Stimulated activated CD4-positive, alpha-beta T cell treated with anti-CD3 and anti-CD28 coated beads, Interleukin-4, amount 100 ng/mL, for 24 hours (primary cell): ENCODE results near the gene NXPH2.
"Not testable (repeated sequence)": the region's sequence is repeated elsewhere in the genome, so short reads cannot be mapped to it uniquely, and the experiment has no call there.

Source experiments
- DNase-seq: peaks from one replicate; pipeline ENCODE4 v3.0.0-alpha.2; 2020

Gene NXPH2

DNA sequence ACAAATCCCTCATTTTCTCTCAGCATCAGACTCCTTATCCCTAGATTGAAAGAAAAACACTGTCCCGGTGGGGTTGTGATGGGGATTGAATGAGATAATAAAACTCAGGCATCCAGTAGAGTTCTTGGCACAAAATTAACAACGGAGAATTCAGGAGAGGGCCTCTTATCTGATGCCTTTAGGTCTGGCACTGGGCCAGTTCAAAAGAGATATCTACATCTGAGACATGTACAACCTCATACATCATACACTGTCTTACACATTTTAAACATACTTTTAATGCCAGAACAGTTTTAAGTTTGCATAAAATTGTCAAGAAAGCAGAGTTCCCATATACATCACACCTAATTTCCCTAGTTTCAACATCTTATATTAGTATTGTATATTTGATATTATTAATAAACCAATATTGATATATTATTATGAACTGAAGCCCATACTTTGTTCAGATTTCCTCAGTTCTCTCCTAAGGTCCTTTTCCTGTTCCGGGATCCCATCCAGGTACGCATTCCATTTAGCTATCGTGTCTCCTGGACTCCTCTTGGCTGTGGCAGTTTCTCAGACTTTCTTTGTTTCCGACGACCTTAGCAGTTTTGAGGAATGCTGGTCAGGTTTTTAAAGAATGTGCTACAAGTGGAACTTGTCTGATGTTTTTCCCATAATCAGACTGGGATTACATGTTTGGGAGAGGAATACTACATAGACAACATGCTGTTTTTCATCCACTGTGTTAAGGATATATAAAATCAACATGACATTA is 27.8 kb downstream of the NXPH2 start:
- DNase-seq: no peak

GRCh38 chr2:138744713-138745112 is 35.5 kb downstream of the NXPH2 start:
- DNase-seq: no peak

DNA sequence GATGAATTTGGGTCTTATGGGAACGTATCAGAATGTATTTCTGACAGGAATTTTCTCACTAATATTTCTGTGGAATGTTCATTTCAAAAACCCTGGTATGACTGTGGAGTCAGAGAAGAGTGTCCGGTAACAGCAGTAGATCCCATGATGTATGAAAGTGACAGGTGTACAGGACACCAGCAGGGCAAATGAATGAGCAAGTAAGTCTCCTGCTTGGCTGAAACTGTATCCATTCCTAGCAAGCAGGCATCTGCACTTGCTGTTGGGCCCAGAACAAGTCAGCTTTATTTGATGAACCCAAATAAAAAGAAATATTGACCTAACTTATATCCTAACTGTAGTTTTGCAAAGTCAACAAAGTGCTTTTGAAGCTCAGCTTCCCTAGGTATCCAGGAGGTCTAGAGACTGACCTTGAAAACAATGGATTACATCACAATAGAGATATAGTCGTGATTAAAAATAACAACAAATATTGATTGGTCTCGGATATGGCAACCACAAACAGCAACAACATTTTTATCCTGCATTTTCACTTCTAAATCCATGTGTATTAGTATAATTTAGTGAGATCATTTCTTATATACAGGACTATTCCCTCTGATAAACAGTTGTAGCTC is 37.6 kb downstream of the NXPH2 start:
- DNase-seq: no peak

GRCh38 chr2:138741851-138742250 is 38.3 kb downstream of the NXPH2 start:
- DNase-seq: no peak

DNA sequence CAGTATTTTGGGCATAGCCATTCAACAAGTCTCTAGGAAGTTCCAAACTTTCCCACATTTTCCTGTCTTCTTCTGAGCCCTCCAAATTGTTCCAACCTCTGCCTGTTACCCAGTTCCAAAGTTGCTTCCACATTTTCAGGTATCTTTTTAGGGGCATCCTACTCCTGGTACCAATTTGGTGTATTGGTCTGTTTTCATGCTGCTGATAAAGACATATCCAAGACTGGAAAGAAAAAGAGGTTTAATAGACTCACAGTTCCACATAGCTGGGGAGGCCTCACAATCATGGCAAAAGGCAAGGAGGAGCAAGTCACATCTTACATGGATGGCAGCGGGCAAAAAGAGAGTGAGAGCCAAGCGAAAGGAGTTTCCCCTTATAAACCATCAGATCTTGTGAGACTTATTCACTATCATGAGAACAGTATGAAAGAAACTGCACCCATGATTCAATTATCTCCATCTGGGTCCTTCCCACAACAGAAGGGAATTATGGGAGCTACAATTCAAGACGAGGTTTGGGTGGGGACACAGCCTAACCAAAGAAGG is 43.1 kb downstream of the NXPH2 start:
- not testable (repeated sequence) for DNase-seq

- no peak for DNase-seq
These were observed 47.5 kb downstream of the NXPH2 start for GRCh38 chr2:138732651-138733050.

DNA sequence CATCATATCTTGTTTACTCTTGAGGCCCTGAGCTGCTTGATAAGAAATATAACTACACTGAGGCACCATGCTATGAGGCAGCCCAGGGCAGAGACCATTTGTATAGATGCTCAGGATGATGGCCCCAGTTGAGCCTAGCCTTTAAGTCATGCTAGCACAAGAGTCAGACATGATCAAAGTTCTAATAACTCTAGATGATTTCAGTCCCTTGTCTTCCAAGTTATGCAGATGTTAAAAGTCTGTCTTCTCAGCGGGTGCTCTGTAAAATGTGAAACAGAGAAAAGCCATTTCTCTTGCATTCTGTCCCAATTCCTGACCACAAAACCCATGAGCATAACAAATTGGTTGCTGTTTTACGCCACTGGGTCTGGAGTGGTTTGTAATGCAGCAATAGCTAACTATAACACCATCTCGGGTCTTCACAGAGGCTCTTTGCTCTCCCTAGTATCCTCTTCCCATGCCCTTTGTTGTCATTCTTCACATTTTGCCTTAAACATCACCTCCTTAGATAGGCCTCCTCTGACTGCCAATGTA is 49.6 kb downstream of the NXPH2 start:
- DNase-seq: no peak

- DNase-seq: no peak
These were observed 52.2 kb downstream of the NXPH2 start for GRCh38 chr2:138727956-138728355.

DNA sequence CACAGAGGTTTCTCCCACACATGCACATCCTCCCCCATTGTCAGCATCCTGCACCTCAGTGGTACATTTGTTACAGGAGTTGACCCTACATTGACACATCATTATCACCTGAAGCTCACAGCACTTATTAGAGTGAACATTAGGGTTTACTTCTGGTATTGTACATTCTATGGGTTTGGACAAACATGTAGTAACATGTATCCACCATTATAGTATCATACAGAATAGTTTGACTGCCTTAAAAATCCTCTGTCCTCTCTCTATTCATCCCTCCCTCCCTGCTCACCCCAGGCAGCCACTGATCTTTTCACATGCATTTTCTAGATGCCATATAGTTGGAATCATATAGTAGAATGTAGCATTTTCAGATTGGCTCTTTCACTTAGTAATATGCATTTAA is 53.5 kb downstream of the NXPH2 start:
- DNase-seq: no peak

DNA sequence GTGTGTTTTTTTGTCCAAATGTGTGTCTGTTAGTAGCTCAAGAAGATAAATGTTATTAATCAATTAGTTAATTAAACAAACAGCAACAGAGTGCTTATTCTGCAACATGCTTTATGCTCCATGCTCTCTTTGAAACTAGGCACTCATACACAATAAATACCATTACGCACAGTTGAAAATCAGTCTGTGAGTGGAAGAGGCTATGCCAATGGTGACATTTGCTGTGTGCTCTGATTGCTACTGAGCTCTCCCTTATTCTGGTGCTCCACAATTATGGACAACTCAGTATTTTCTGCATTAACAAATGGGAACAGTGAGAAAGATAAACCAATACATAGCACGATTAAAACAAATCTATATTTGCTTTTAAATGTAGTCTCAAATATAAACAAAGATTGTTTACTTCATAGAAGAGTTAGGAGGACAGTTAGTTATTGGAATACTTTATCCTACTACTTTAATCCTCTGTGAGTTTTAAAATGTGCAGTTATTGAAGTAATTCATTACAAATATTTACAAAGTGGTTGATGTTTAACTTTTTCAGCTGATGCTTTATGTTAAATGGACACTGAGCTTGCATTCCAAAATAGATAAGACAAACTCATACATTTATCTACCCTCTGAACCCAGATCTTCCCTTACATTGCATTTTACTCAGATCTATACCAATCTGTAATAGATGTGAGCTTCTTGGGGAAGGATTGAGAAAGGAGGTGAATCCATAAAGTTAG is 55.3 kb downstream of the NXPH2 start:
- DNase-seq: no peak

DNA sequence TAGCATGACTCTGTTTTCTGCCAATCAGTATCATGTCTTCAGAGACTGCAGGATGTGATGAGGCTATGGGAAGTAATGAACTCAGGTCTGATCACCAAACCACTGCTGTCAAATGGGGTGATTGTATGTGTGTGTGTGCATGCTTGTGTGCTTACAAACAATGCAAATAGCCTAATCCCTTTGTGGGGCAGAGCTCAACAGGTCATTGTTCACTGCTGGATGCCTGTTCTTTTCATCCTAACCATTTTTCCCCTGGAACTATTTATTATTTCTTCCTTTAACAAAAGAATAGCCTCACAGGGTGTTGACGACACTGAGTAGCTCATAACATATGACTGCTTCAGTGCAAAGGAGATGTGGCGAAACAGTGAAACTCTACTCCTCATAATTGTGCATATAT is 55.9 kb downstream of the NXPH2 start:
- no peak for DNase-seq

DNA sequence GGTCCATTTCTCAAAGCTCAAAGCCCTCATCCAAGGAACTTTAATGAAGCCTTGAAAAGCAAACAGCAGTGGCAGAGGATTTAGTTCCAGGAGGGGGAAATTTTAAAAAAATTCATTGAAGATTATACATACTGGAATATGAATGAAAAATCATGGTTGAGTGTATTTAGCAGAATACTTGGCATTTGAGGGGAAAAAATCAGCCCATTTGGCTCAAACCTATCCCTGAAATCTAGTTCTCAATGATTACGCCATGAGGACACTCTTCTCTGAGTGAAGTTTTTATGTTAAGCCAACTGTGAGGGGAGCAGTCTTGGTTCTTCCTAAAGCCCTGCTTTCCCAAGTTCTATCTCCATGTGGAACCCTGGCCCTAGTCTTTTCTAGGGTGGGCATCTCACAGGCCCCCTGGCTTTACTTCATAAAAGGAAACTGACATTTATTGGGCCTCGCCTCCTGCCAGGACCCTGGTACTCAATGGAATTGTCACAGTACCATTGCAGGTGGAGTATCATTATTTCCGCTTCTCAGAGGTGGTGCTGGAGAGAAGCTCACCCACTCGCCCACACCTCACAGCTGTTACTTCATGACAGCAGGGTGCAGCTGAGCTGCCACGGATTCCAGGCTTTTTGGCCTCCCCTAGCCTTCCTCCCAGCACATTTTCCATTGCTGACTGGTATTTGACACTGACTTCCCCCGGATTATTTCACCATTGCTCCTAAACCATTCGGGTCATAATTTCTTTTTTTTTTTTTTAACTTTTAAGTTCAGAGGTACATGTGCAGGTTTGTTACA is 56.8 kb downstream of the NXPH2 start:
- DNase-seq: no peak

GRCh38 chr2:138722316-138722715 is 57.9 kb downstream of the NXPH2 start:
- no peak for DNase-seq

DNA sequence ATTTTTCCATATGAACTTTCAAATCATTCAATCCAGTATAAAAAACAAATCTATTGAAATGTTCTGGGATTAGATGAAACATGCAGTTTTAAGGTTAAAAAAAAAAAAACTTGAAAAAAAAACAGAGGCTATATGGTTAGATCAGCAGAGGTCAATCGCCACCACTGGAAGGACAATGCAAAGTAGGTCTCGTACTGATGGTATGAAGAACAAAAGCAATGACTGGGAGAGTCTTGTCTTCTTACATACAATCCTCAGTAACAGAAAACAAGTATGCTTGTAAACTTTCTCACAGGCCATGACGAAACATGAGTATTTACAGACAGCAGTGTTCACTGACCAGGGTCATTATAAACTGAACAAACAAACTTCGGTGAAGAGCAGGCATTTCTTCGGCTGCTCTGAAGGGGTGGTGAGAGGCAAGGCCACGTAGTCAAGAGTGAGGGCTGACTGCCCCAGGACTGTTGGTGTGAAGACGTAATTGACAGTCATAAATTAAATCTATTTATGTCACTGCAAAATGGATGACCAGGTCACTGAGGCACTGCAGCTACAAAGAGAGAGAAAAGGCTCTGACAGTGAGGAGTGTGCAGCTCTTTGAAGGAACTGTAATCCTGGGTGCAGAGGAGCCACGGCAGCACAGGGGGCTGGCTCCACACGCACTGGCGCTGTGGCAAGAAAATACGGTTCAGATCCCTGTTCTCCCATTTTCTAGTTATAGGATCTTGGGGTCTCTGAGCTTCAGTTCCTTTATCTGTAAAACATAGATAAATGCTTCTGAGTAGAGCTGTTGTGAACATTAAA is 60.0 kb downstream of the NXPH2 start:
- DNase-seq: no peak

GRCh38 chr2:138718405-138718804 is 61.8 kb downstream of the NXPH2 start:
- no peak for DNase-seq

- DNase-seq: no peak
These were observed 64.0 kb downstream of the NXPH2 start for GRCh38 chr2:138716183-138716582.

GRCh38 chr2:138713504-138713903 is 66.7 kb downstream of the NXPH2 start:
- DNase-seq: no peak

DNA sequence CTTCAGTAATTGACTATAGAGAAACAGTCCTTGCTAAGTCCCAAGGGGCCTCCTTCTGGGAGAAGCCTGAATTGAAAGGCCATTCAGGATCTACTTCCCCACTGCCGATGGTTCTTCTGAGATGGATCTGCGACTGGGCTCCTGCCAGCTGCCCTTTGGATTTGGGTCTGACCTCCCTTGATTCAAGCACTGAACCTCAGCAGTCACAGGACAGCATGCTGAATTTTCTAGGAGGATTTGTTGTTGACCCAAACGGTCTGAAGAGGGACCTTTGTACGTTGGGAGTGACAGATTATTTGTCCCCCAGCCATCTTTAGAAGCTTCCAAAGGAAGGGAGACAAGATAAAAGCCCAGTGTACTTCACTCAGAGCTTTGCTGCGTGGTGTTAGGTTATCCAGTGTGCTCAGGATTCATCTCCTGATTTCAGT is 67.1 kb downstream of the NXPH2 start:
- DNase-seq: no peak

DNA sequence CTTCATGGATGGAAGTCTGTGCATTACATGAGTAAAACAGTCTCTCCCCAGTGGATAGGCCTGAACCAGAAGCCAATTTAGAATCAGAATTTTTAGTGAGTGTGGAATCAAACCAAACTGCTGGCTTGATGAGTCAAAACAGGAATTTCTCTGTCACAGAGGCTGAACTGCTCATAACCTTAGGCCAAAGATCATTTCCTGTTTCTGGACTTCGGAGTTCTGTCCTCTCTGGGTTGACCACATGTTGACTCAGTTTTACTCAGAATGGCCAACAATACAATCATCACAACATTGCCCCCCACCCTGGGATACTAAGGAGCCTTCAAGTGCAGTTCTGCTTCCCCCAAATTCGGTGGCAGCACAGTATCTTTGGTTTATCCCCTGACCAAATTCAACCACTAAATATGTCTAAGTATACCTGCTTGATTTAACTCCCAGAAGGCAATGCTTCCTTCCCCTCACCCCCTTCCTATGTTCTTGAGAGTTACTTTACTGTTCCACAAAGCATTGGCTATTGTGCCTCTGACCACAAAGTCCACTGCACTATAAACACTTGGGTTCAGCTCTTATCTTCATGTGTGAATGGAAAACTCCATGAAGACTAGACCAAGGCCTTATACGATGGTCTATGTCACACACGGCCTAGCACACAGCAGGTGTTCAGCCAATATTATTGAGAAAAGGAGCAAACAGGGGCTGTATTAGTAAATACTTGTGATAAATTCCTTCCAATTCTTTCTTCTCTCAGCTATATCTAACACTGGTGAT is 67.8 kb downstream of the NXPH2 start:
- no peak for DNase-seq

- DNase-seq: no peak
These were observed 68.4 kb downstream of the NXPH2 start for GRCh38 chr2:138711812-138712211.

GRCh38 chr2:138708682-138709241 is 71.4 kb downstream of the NXPH2 start:
- DNase-seq: no peak
